ENCODE data around the gene HOXA9.

The HOXA9 gene

DNA sequence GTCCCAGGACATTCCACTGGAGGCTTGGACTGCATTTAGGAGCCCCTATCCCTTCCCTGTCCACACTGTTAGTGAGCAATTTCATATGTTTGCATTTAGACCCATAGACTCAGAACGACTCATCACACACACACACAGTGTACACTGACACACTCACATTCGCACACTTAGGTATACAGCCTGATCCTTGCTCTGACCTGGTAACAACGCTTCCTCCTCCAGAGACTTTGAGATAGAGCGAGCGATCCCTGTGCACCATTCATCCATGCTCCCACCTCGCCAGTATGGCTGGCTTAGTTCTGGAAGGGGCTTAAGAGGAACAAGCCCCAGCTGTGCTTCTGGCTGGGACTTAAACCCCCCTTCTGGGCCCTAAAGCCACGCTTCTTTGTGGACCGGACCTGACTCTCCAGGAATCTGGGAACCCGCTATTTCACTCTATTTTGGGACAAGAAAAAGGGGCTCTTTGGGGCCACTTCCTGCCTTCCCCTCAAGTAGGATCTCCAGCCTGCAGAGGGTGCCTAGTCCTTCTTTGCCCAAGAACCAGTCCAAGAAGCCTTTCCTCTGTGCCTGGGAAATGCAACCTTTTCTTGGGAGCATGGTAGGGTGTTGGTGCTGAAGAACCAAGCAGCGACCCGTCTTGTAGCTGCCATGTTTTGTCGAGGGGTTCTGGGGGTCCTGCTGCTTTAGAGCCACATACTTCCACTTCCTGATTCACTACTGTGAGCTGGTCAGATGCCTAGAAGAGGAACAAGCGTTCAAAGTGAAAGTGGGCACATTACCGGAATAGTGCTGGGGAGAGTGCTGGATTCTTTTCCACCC, 35.6 kb upstream of the HOXA9 start:
- H3K9me3 ChIP-seq (ENCODE audit: control insufficient read depth in 1 of 2, low read length in 2 of 2) = no peaks in the 10 kb centered on the region
- H3K36me3 ChIP-seq (ENCODE audit: control insufficient read depth in 1 of 2, insufficient read depth in 2 of 2, low read length in 2 of 2) = no peaks in the 10 kb centered on the region
- no peak overlapping the region for H3K27ac ChIP-seq (ENCODE audit: low read depth, low read length)
- no peak overlapping the region for H3K9ac ChIP-seq (ENCODE audit: low read depth in 1 of 2, low read length in 2 of 2)
- H3K27me3 ChIP-seq (ENCODE audit: control insufficient read depth in 1 of 2, insufficient read depth in 2 of 2, low read length in 2 of 2) = peaks cover 82 to 91% of the 10 kb centered on the region in 2 donors
- H3K4me3 ChIP-seq (ENCODE audit: low read depth in 1 of 2, low read length in 2 of 2) = peak overlapping the region; percentile 39 to 63
- peaks cover 15 to 16% of the 10 kb centered on the region in 2 donors for H3K4me1 ChIP-seq (ENCODE audit: control insufficient read depth in 1 of 2, insufficient read depth in 2 of 2, low read length in 2 of 2)

DNA sequence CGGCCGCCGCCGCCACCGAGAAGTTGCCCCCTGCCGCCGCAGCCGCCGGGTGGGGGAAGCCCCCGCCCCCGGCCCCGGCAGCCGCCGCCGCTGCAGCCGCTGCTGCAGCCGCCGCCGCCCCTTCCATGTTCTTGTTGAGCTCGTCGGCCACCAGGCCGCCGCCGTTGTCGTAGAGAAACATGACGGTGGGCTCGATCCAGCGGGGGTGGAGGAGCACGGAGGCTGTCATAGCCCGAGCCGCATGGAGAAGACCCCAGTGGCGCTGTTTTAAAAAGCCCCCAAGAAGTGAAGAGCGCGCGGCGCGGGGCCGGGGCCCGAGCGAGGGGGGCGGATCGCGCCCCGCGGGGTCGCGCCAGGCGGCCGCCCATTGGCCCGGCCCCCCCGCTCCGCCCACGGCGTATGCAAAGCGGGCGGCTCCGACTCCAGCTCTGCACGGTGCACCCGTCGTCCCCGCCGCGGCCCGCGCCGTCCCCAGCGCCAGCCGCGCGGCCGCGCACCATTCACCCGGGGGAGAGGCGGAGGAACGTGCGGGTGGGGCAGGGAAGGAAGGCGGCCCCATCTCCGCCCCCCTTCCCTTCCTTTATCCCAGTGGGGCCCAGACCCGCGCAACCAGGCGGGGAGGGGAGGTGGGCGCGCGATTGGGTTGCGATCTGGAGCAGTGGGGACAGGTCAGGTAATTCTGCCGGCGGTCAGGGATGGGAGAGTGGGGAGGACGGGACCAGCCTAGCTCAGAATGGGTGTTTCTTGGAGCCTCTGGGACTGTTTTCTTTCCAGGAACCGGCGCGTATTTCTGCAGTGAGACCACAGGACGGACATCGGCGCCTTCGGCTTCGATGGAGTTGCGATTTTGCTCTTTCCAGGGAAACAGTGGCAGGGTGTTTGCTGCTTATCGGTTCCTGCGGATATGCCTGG, 34.8 kb upstream of the HOXA9 start, which contains the start of gene HOXA13:
Gene HOXA13, minus strand, starts transcription at position 243 of the 912 bp plus-strand sequence. Its CDS starts 14 bp downstream, at position 229.
- Histone ChIP-seq H3K27ac (ENCODE audit: low read depth, low read length) (no peak within 1 kb of the TSS), H3K4me1 (ENCODE audit: control insufficient read depth in 1 of 2, insufficient read depth in 2 of 2, low read length in 2 of 2) (peaks cover 15 to 16% of the 10 kb centered on the region in 2 donors), H3K36me3 (ENCODE audit: control insufficient read depth in 1 of 2, insufficient read depth in 2 of 2, low read length in 2 of 2) (no peaks in the 10 kb centered on the region), H3K4me3 (ENCODE audit: low read depth in 1 of 2, low read length in 2 of 2) (peak within 1 kb of the TSS; percentile 39 to 63), H3K9me3 (ENCODE audit: control insufficient read depth in 1 of 2, low read length in 2 of 2) (no peaks in the 10 kb centered on the region), H3K27me3 (ENCODE audit: control insufficient read depth in 1 of 2, insufficient read depth in 2 of 2, low read length in 2 of 2) (peaks cover 81 to 89% of the 10 kb centered on the region in 2 donors), H3K9ac (ENCODE audit: low read depth in 1 of 2, low read length in 2 of 2) (no peak within 1 kb of the TSS)

DNA sequence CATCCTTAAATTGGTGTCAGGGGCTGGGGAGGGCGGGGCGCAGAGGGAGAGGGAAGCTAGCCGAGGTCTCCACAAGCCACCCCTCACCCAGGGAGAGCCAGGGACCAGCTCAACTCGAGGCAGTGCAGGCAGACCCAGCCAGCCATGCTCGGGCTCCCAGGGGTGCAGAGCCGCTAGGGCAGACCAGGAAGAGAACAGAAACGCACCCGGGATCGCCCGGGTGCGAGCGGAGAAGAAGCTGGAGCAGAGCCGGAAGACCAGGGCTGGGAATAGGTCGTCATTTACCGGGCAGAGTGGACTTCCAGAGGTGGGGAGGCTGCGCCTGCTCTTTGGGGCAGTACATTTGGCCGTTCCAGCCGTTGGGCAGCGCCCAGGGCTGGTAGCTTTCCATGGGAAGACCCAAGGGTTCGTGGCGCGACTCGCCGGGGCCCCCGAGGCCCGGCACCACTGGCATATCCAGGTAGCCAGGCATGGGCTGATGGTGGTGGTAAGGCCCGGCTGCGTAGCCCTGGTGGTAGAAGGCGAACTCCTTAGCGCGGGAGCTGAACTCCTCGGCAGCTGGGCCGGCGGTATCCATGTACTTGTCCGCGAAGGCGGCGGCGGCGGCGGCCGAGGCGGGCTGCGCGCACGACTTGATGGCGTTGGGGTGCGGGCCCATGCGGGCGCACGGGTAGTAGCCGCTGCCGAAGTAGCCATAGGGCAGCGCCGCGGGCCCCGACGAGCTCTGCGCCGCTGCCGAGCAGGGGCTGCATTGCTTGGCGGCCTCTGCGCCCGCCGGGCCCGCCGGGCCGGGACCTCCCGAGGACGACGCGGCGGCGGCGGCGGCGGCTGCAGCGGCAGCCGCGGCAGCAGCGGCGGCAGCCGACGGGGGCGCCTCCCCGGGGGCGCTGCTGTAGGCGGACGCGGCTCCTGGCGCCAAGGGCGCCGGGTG, 33.8 kb upstream of the HOXA9 start:
- Histone ChIP-seq H3K4me3 (ENCODE audit: low read depth in 1 of 2, low read length in 2 of 2) (no peak overlapping the region), H3K27me3 (ENCODE audit: control insufficient read depth in 1 of 2, insufficient read depth in 2 of 2, low read length in 2 of 2) (peaks cover 80 to 89% of the 10 kb centered on the region in 2 donors), H3K9me3 (ENCODE audit: control insufficient read depth in 1 of 2, low read length in 2 of 2) (no peaks in the 10 kb centered on the region), H3K27ac (ENCODE audit: low read depth, low read length) (no peak overlapping the region), H3K36me3 (ENCODE audit: control insufficient read depth in 1 of 2, insufficient read depth in 2 of 2, low read length in 2 of 2) (no peaks in the 10 kb centered on the region), H3K9ac (ENCODE audit: low read depth in 1 of 2, low read length in 2 of 2) (no peak overlapping the region), H3K4me1 (ENCODE audit: control insufficient read depth in 1 of 2, insufficient read depth in 2 of 2, low read length in 2 of 2) (peaks cover 15 to 16% of the 10 kb centered on the region in 2 donors)

DNA sequence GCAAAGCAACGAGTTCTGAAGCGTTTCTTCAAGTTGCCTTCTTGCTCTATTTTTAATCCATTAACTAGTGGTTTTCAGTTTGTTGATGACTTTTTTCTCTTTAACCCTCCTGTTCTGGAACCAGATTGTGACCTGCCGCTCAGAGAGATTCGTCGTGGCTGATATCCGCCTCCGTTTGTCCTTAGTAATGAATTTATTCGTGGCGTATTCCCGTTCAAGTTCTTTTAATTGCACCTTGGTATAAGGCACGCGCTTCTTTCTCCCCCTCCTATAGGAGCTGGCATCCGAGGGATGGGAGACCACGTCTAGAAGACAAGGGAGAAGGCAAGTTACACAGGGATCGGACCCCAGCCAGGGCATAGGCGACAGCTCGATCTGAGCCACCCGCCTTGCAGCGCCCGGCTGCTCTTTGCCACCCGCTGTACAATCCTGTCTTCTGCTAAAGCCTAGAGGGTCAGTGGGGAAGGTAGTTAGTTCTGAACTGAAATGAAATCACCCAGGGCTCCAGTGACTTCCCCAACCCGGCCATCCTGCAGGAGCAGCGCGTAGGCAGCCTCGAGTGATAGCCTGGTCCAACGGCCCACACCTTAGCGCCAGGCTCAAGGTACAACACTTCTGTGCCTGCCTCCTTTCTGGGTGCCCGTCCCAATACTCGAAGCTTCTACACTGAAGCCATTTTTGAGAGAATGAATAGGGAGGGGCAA, 33.0 kb upstream of the HOXA9 start:
- Histone ChIP-seq H3K27me3 (ENCODE audit: control insufficient read depth in 1 of 2, insufficient read depth in 2 of 2, low read length in 2 of 2) (peaks cover 78 to 89% of the 10 kb centered on the region in 2 donors), H3K9me3 (ENCODE audit: control insufficient read depth in 1 of 2, low read length in 2 of 2) (no peaks in the 10 kb centered on the region), H3K36me3 (ENCODE audit: control insufficient read depth in 1 of 2, insufficient read depth in 2 of 2, low read length in 2 of 2) (no peaks in the 10 kb centered on the region), H3K27ac (ENCODE audit: low read depth, low read length) (no peak overlapping the region), H3K9ac (ENCODE audit: low read depth in 1 of 2, low read length in 2 of 2) (no peak overlapping the region), H3K4me3 (ENCODE audit: low read depth in 1 of 2, low read length in 2 of 2) (no peak overlapping the region), H3K4me1 (ENCODE audit: control insufficient read depth in 1 of 2, insufficient read depth in 2 of 2, low read length in 2 of 2) (peaks cover 16 to 18% of the 10 kb centered on the region in 2 donors)

DNA sequence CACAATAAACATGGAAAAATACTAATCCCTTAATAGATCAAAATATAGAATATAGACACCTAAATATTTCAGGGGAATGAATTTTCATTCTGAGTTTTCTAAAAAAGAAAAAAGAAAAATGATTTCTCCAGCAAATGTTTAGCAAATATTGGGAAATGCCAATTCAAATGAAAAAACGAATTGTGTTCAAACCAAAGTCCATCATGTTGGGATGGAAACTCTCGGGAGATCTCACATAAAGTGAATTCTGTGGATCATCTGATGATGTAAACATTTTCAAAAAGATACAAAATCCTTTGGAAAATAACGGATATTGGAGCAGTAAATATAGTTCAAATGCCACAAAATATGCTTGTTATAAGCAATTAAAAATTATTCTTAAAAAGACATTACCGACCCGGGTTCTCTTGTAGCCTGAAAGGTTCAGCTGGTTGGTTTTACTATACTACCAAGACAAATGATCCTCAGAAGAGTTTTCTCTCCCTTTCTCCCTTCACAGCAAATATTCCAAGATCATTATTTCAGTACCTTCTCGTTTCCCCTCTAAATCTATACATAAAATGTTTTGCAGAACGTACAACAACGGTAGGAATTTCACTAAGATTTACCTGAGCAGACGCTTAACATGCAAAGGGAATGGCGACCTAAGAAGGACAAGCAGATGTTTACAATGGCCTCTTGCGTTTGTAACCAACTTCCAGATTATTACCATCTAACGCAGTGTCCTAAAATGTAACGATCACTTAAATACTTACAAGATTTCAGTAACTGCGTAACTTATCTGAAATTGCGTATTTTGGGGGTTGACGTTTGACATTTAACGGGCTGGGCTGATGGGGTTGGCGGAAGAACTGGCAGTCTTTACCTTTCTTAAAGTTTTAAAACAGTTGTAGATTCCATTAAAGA, 32.1 kb upstream of the HOXA9 start:
- H3K27ac ChIP-seq (ENCODE audit: low read depth, low read length) = no peak overlapping the region
- peaks cover 79 to 90% of the 10 kb centered on the region in 2 donors for H3K27me3 ChIP-seq (ENCODE audit: control insufficient read depth in 1 of 2, insufficient read depth in 2 of 2, low read length in 2 of 2)
- H3K9ac ChIP-seq (ENCODE audit: low read depth in 1 of 2, low read length in 2 of 2) = no peak overlapping the region

DNA sequence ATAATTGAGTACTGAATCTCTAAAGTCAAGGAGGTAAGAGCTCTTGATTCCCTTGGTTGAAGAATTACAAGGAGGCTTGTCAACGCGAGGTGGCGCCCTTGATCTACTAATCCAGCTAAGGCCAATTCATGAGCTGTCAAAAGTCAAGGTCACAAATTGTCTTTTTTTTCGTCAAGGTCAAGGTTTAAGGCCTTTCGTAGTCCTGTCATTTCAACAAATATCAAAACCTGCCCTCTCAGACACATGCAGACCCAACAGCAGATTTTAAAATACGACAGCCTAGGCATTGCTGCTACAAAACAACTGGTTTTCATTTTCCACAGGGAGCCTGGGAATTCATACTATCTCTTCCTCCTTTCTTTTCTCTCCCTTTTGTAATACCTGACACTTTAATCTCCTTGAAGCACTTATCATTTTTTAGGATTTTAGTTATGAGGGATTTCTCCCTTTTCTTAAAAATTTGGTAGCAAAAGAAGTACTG, 31.0 kb upstream of the HOXA9 start:
- Histone ChIP-seq H3K4me1 (ENCODE audit: control insufficient read depth in 1 of 2, insufficient read depth in 2 of 2, low read length in 2 of 2) (peaks cover 10 to 18% of the 10 kb centered on the region in 2 donors), H3K9ac (ENCODE audit: low read depth in 1 of 2, low read length in 2 of 2) (no peak overlapping the region), H3K9me3 (ENCODE audit: control insufficient read depth in 1 of 2, low read length in 2 of 2) (no peaks in the 10 kb centered on the region), H3K27me3 (ENCODE audit: control insufficient read depth in 1 of 2, insufficient read depth in 2 of 2, low read length in 2 of 2) (peaks cover 79 to 90% of the 10 kb centered on the region in 2 donors), H3K4me3 (ENCODE audit: low read depth in 1 of 2, low read length in 2 of 2) (no peak overlapping the region), H3K36me3 (ENCODE audit: control insufficient read depth in 1 of 2, insufficient read depth in 2 of 2, low read length in 2 of 2) (no peaks in the 10 kb centered on the region), H3K27ac (ENCODE audit: low read depth, low read length) (no peak overlapping the region)

More for the DNA sequence above, 32.1 kb upstream of the HOXA9 start:
- Histone ChIP-seq H3K4me1 (ENCODE audit: control insufficient read depth in 1 of 2, insufficient read depth in 2 of 2, low read length in 2 of 2) (peaks cover 16 to 22% of the 10 kb centered on the region in 2 donors), H3K36me3 (ENCODE audit: control insufficient read depth in 1 of 2, insufficient read depth in 2 of 2, low read length in 2 of 2) (no peaks in the 10 kb centered on the region), H3K9me3 (ENCODE audit: control insufficient read depth in 1 of 2, low read length in 2 of 2) (no peaks in the 10 kb centered on the region), H3K4me3 (ENCODE audit: low read depth in 1 of 2, low read length in 2 of 2) (no peak overlapping the region)

DNA sequence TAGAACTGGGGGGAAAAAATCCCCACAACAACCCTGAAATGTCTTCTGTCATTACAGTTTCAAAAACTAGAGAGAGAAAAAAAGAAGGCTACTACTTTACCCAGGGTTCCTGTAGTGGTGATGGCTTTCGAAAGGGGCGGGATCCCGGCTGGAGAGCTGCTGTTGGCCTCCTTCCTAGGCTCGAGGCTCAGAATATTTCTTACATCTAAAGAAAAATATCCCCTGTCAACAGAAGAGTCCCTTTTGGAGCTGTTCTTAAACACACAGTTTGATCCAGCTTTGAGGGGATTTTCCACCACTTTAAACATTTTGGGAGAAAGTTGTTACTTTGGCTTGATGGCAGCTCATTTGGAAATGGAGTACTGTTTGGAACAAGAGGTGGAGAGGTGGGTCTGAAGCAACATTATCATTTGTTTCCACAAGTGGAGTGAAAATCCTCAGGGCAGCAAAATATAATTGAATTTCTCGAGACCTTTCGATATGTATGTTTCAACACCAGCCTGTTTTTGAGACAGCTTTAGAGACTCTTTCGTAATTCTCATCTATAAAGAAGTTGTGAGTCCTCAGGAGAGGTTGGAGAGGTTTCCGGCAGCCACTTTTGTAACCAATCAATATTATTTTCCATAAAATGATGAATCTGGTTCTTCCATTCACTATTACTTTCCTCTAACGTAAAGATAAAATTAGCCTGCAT, 29.5 kb upstream of the HOXA9 start:
- Histone ChIP-seq H3K27me3 (ENCODE audit: control insufficient read depth in 1 of 2, insufficient read depth in 2 of 2, low read length in 2 of 2) (peaks cover 82 to 93% of the 10 kb centered on the region in 2 donors), H3K4me1 (ENCODE audit: control insufficient read depth in 1 of 2, insufficient read depth in 2 of 2, low read length in 2 of 2) (peaks cover 0 to 7% of the 10 kb centered on the region in 2 donors), H3K4me3 (ENCODE audit: low read depth in 1 of 2, low read length in 2 of 2) (no peak overlapping the region), H3K27ac (ENCODE audit: low read depth, low read length) (no peak overlapping the region), H3K9me3 (ENCODE audit: control insufficient read depth in 1 of 2, low read length in 2 of 2) (no peaks in the 10 kb centered on the region), H3K36me3 (ENCODE audit: control insufficient read depth in 1 of 2, insufficient read depth in 2 of 2, low read length in 2 of 2) (no peaks in the 10 kb centered on the region), H3K9ac (ENCODE audit: low read depth in 1 of 2, low read length in 2 of 2) (no peak overlapping the region)

DNA sequence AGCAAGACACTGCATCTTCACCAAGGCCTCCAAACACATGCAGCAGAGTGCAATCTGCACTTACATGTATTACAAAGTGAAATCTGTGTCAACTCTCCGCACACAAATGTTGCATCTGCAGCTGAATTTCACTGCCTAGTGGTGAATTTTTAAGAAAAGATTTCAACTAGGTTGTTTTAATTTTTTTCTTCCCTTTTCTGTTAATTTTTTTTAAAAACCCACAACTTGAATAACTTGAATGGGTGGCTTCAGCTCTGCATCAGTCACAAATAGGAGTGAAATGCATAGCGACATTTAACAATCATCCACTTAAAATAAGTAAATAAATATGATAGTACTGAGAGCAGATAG, 28.6 kb upstream of the HOXA9 start:
- Histone ChIP-seq H3K9ac (ENCODE audit: low read depth in 1 of 2, low read length in 2 of 2) (no peak overlapping the region), H3K27ac (ENCODE audit: low read depth, low read length) (no peak overlapping the region), H3K36me3 (ENCODE audit: control insufficient read depth in 1 of 2, insufficient read depth in 2 of 2, low read length in 2 of 2) (no peaks in the 10 kb centered on the region), H3K27me3 (ENCODE audit: control insufficient read depth in 1 of 2, insufficient read depth in 2 of 2, low read length in 2 of 2) (peaks cover 87 to 98% of the 10 kb centered on the region in 2 donors), H3K4me1 (ENCODE audit: control insufficient read depth in 1 of 2, insufficient read depth in 2 of 2, low read length in 2 of 2) (peaks cover 3 to 10% of the 10 kb centered on the region in 2 donors), H3K9me3 (ENCODE audit: control insufficient read depth in 1 of 2, low read length in 2 of 2) (no peaks in the 10 kb centered on the region), H3K4me3 (ENCODE audit: low read depth in 1 of 2, low read length in 2 of 2) (no peak overlapping the region)

All from duodenal mucosa (tissue), 2 donors.